Colonic mucosa (tissue), 4 donors: ENCODE results near the gene ANO2. TPM values are rescaled to one million over a fixed set of nuclear protein-coding genes. Genes with fewer than 3 reads are reported as not detected.

Experiments used
- DNase-seq: peaks from one replicate; pipeline ENCODE4 v3.0.0-alpha.2; 2020
- H3K27ac ChIP-seq: fragments of 200-600 bp; one replicate; pipeline ENCODE4 v1.8.0; 2021
- H3K27me3 ChIP-seq: fragments of 200-600 bp; one replicate; pipeline ENCODE4 v1.8.0; 2021
- H3K36me3 ChIP-seq: fragments of 200-600 bp; one replicate; pipeline ENCODE4 v1.8.0; 2021
- H3K4me1 ChIP-seq: fragments of 200-600 bp; one replicate; pipeline ENCODE4 v1.8.0; 2021; ENCODE audit warnings: mild to moderate bottlenecking
- H3K4me3 ChIP-seq: fragments of 200-600 bp; one replicate; pipeline ENCODE4 v1.8.0; 2021
- H3K9ac ChIP-seq, 2 donors: one replicate each; pipeline ENCODE4 v1.7.0; 2013; ENCODE audit warnings: control low read depth in 2 of 2, low read depth in 2 of 2, low read length in 2 of 2
- H3K9me3 ChIP-seq: fragments of 200-600 bp; one replicate; pipeline ENCODE4 v1.8.0; 2021
- intact Hi-C: fragments of 100-400 bp; cut with DNase I; formaldehyde crosslinking; loops from one replicate; pipeline ENCODE4 v1.14.1; 2022
- total RNA-seq, 2 donors: library from RNA; stranded (reverse); fragmentation: NEBNext Ultra II Directional in 1 of 2; extraction: Animal tissue kit (Norgen Biotek cat#: 25700) in 1 of 2; gene quantifications; one replicate each; pipeline ENCODE4 v1.2.1, GENCODE V29; 2021
- TF ChIP-seq, protein P1 (sequence below): fragments of 200-600 bp; IDR thresholded peaks from one replicate; pipeline ENCODE4 v1.8.0; 2022; ENCODE audit warnings: antibody characterized with exemption, mild to moderate bottlenecking
- donor health status: healthy.
- donor health status: DM: no; HTN: no; CAD: no.
- donor health status: DM: no; HTN: no; CAD: no.

ANO2 gene
- total RNA-seq, 2 donors from 2014 or later, result 1.1 to 2.2 TPM

DNA sequence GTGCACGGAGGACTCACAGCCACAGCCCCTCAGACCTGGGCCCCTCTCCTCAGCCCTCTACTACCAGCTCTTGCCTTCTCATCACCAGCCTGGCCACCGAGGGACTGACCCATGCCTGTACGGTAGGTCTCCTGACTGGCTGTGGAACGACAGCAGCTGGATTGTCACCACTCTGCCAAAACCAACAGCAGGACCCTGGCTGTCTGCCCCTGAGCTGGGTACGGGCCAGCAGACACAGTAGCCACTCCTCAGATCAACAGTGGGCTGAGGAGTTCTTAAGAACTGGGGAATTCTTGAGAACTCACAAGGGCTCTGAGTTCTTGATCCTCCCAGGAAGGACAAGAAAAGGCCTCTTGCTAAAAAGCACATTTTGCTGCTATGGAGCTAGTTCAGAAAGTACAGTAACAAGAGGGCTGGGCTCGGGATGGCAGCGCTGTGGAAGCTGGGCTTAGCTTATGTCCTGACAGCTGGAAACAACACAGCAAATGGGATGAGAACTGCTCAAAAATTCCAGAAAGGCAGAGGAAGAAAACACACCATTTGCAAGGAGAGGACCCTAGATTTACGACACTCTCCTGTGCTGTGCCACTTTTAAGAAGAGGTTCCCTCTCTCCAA, 176.4 kb downstream of the ANO2 start:
- peak; percentile 22 for DNase-seq
- H3K9me3 ChIP-seq, result no peaks in the 10 kb centered on the region
- TF ChIP-seq, protein P1, sequence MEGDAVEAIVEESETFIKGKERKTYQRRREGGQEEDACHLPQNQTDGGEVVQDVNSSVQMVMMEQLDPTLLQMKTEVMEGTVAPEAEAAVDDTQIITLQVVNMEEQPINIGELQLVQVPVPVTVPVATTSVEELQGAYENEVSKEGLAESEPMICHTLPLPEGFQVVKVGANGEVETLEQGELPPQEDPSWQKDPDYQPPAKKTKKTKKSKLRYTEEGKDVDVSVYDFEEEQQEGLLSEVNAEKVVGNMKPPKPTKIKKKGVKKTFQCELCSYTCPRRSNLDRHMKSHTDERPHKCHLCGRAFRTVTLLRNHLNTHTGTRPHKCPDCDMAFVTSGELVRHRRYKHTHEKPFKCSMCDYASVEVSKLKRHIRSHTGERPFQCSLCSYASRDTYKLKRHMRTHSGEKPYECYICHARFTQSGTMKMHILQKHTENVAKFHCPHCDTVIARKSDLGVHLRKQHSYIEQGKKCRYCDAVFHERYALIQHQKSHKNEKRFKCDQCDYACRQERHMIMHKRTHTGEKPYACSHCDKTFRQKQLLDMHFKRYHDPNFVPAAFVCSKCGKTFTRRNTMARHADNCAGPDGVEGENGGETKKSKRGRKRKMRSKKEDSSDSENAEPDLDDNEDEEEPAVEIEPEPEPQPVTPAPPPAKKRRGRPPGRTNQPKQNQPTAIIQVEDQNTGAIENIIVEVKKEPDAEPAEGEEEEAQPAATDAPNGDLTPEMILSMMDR, result no peak
- no peak overlapping the region for H3K27ac ChIP-seq
- intact Hi-C loops, result no loop called here
- H3K27me3 ChIP-seq, result no peaks in the 10 kb centered on the region
- no peaks in the 10 kb centered on the region for H3K36me3 ChIP-seq
- H3K4me3 ChIP-seq, result no peak overlapping the region
- no peak overlapping the region for H3K9ac ChIP-seq
- no peaks in the 10 kb centered on the region for H3K4me1 ChIP-seq

GRCh38 chr12:5768171-5768570, 176.9 kb downstream of the ANO2 start:
- no peaks in the 10 kb centered on the region for H3K36me3 ChIP-seq
- H3K4me1 ChIP-seq, result no peaks in the 10 kb centered on the region
- no peaks in the 10 kb centered on the region for H3K9me3 ChIP-seq
- DNase-seq, result no peak
- intact Hi-C loops, result no loop called here
- TF ChIP-seq, protein P1, result no peak
- no peak overlapping the region for H3K27ac ChIP-seq
- no peak overlapping the region for H3K4me3 ChIP-seq
- H3K27me3 ChIP-seq, result no peaks in the 10 kb centered on the region
- no peak overlapping the region for H3K9ac ChIP-seq

DNA sequence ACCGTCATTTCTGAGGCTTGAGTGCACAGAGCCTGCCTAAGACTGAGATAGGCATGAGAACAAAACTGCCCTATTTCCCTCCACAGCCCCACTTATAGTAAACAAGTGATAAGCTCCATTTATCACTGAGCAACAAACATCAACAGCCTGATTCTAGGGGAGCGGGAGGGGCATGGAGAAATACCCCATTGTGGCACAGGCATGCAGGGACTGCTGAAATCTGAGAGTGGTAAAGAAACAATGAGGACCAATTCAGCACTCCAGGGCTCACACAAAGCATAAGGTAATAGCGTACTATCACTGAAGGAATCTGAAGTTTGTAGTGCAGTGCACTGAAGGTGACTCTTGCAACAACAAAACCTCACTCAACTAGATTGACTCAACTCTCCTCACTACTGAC, 186.7 kb downstream of the ANO2 start:
- no peak overlapping the region for H3K9ac ChIP-seq
- H3K4me1 ChIP-seq, result no peaks in the 10 kb centered on the region
- no peak for DNase-seq
- TF ChIP-seq, protein P1, result no peak
- intact Hi-C loops, result no loop called here
- H3K36me3 ChIP-seq, result no peaks in the 10 kb centered on the region
- H3K9me3 ChIP-seq, result no peaks in the 10 kb centered on the region
- H3K27me3 ChIP-seq, result no peaks in the 10 kb centered on the region
- no peak overlapping the region for H3K4me3 ChIP-seq
- no peak overlapping the region for H3K27ac ChIP-seq

DNA sequence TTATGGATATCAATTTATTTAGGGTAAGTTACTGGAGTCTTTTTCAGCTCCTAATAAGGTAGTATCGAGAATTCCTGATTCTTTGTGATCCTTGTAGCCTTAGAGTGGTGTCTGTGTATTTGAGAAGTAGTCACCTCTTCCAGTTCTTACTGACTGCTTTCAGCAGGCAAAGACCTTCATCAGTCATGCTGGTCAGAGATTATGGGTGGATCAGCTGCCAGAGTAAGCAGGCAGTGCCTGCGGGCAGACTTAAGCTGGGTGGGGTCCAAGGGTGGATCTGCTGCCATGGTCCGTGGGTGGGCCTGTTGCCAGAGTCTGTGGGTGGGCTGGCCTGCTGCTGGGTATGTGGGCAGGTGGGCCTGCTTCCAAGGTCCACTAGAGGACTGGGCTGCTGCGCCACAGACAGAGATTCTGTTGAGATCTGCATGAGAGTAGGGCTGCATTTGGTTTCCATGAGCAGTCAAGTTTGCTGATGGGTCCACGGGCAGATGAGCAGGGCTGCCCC, 188.7 kb downstream of the ANO2 start:
- Histone ChIP-seq H3K9ac (no peak overlapping the region), H3K4me1 (no peaks in the 10 kb centered on the region), H3K4me3 (no peak overlapping the region), H3K36me3 (no peaks in the 10 kb centered on the region), H3K27me3 (no peaks in the 10 kb centered on the region), H3K9me3 (no peaks in the 10 kb centered on the region), H3K27ac (no peak overlapping the region)
- no peak for DNase-seq
- TF ChIP-seq, protein P1, result no peak
- intact Hi-C loops, result no loop called here

DNA sequence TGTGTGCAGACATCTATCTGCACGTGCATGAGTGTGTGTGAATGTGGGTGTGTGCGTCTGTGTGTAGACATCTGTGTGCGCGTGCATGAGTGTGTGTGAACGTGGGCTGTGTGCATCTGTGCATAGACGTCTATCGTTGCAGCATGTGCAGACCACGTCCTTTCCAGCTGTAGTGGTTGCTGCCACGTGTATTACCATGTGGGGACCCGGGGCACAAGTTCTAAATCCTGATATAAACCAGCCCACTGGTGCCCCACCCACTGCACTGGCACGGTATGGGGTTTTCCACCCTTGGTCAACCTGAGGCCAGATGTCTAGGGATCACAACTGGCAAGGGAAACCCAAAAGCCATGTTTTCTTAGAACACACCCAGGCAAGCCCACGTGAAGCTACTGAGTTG, 197.0 kb downstream of the ANO2 start:
- H3K4me1 ChIP-seq, result no peaks in the 10 kb centered on the region
- intact Hi-C loops, result no loop called here
- H3K36me3 ChIP-seq, result no peaks in the 10 kb centered on the region
- TF ChIP-seq, protein P1, result no peak
- no peak for DNase-seq
- H3K9ac ChIP-seq, result no peak overlapping the region
- H3K4me3 ChIP-seq, result no peak overlapping the region
- no peaks in the 10 kb centered on the region for H3K9me3 ChIP-seq
- no peaks in the 10 kb centered on the region for H3K27me3 ChIP-seq
- H3K27ac ChIP-seq, result no peak overlapping the region
